H4 (cell line): ENCODE measurements around the gene NUP210L. TPM values are rescaled to one million over a fixed set of nuclear protein-coding genes. Genes with fewer than 3 reads are reported as not detected.

Experiments used
- DNase-seq: peaks from one replicate; pipeline ENCODE4 v3.0.0-alpha.2; 2015; ENCODE audit warnings: low spot score
- total RNA-seq: library from RNA; depleted of rRNA; stranded (reverse); fragments of >200 nt; shearing (Covaris generic); gene quantifications from 2 replicates; pipeline ENCODE4 v1.2.3, GENCODE V29; 2014; rRNA removed

Gene NUP210L
- total RNA-seq, 1 experiment from 2014 or later: 0.02 TPM

- no peak for DNase-seq
Observed at GRCh38 chr1:153945131-153945794, 209.6 kb downstream of the NUP210L start.

GRCh38 chr1:153944827-153945117 is 210.1 kb downstream of the NUP210L start:
- no peak for DNase-seq

GRCh38 chr1:153944005-153944826 is 210.7 kb downstream of the NUP210L start:
- DNase-seq: no peak

GRCh38 chr1:153942766-153943549 is 211.9 kb downstream of the NUP210L start:
- DNase-seq: no peak

Other genes with a start within 250 kb of the NUP210L start
- gene GATAD2B, start 232.1 kb downstream of the NUP210L start, total RNA-seq: 4.9 and 7.2 TPM in 2 replicates
- gene DENND4B, start 208.4 kb downstream of the NUP210L start, total RNA-seq: 3.5 and 4.3 TPM in 2 replicates
- 6.5 and 7.0 TPM in 2 replicates for gene CRTC2, start 196.5 kb downstream of the NUP210L start, total RNA-seq
- 93.2 and 96.9 TPM in 2 replicates for gene SLC39A1, start 191.5 kb downstream of the NUP210L start, total RNA-seq
- gene CREB3L4, start 187.2 kb downstream of the NUP210L start, total RNA-seq: 9.6 and 13.3 TPM in 2 replicates
- gene JTB, start 177.4 kb downstream of the NUP210L start, total RNA-seq: 256 and 283 TPM in 2 replicates
- 29.2 and 36.1 TPM in 2 replicates for gene RAB13, start 168.7 kb downstream of the NUP210L start, total RNA-seq
- gene RPS27, start 164.3 kb downstream of the NUP210L start, total RNA-seq: 3,546 and 4,042 TPM in 2 replicates
- 482 and 546 TPM in 2 replicates for gene TPM3, start 37.0 kb upstream of the NUP210L start, total RNA-seq
- gene CFAP141, start 51.3 kb upstream of the NUP210L start, total RNA-seq: not detected in 2 replicates
- gene UBAP2L, start 65.9 kb upstream of the NUP210L start, total RNA-seq: 74.3 and 85.9 TPM in 2 replicates
- gene HAX1, start 117.6 kb upstream of the NUP210L start, total RNA-seq: 188 and 214 TPM in 2 replicates
- not detected in 2 replicates for gene AQP10, start 166.0 kb upstream of the NUP210L start, total RNA-seq
- gene ATP8B2, start 170.5 kb upstream of the NUP210L start, total RNA-seq: 51.1 and 61.9 TPM in 2 replicates